Heart left ventricle (tissue), 16 donors: ENCODE results near the gene NUTM2F. TPM values are rescaled to one million over a fixed set of nuclear protein-coding genes. Genes with fewer than 3 reads are reported as not detected.
A peak's percentile ranks its signal among the peaks of the same experiment; 100 is the strongest.

Experiments used
- ATAC-seq, 4 donors: fragments of 200-7000 bp; cut with Tn5 transposase; one replicate each; pipeline ENCODE4 v1.9.1; 2020 to 2022; ENCODE audit warnings: moderate library complexity in 4 of 4, mild to moderate bottlenecking in 3 of 4, moderate number of reproducible peaks in 1 of 4
- DNase-seq, 5 donors: peaks; one replicate each; pipeline ENCODE4 v3.0.0-alpha.2; 2020
- H3K27ac ChIP-seq, 12 donors: fragments of 200-600 bp; sonication (generic) in 4 of 12; one replicate each; pipeline versions ENCODE4 v1.5.0 to v1.8.0; 2016 to 2022; ENCODE audit warnings: mild to moderate bottlenecking in 2 of 12
- H3K27me3 ChIP-seq, 9 donors: fragments of 200-600 bp; sonication (generic) in 2 of 9; one replicate each; pipeline versions ENCODE4 v1.5.1 to v1.8.0; 2016 to 2022; ENCODE audit warnings: mild to moderate bottlenecking in 3 of 9
- H3K36me3 ChIP-seq, 9 donors: fragments of 200-600 bp; sonication (generic) in 2 of 9; one replicate each; pipeline versions ENCODE4 v1.5.0 to v1.8.0; 2018 to 2022; ENCODE audit warnings: mild to moderate bottlenecking in 2 of 9
- H3K4me1 ChIP-seq, 12 donors: fragments of 200-600 bp; sonication (generic) in 4 of 12; one replicate each; pipeline versions ENCODE4 v1.5.0 to v1.8.0; 2016 to 2022; ENCODE audit warnings: mild to moderate bottlenecking in 3 of 12
- H3K4me3 ChIP-seq, 12 donors: fragments of 200-600 bp; sonication (generic) in 4 of 12; one replicate each; pipeline versions ENCODE4 v1.5.0 to v1.8.0; 2017 to 2022; ENCODE audit warnings: mild to moderate bottlenecking in 9 of 12, moderate library complexity in 4 of 12
- H3K9me3 ChIP-seq, 12 donors: fragments of 200-600 bp; sonication (generic) in 4 of 12; one replicate each; pipeline versions ENCODE4 v1.5.0 to v1.8.0; 2016 to 2022; ENCODE audit warnings: mild to moderate bottlenecking in 1 of 12
- CTCF ChIP-seq, 12 donors: fragments of 200-600 bp; sonication (generic) in 4 of 12; IDR thresholded peaks; one replicate each; pipeline versions ENCODE4 v1.5.0 to v1.8.0; 2018 to 2022; ENCODE audit warnings: antibody characterized with exemption in 12 of 12, mild to moderate bottlenecking in 5 of 12
- POLR2A ChIP-seq, 2 donors: fragments of 450-650 bp; IDR thresholded peaks; one replicate each; pipeline ENCODE4 v1.6.1; 2017; ENCODE audit warnings: antibody characterized with exemption in 2 of 2, mild to moderate bottlenecking in 2 of 2, moderate library complexity in 2 of 2
- WGBS, 4 donors: extraction: QIAGEN DNeasy Blood & Tissue Kit in 2 of 4; methylation state at CpG; one replicate each; pipeline versions ENCODE4 v1.1.5 to v1.1.7; 2013 to 2018; 5-methylcytosine and 5-hydroxymethylcytosine counted together
- intact Hi-C, 10 donors: fragments of 100-400 bp; cut with DNase I; formaldehyde crosslinking; loops; one replicate each; pipeline versions ENCODE4 v1.11.1 to v1.14.2; 2022
- polyA plus RNA-seq, 2 donors: library from polyadenylated mRNA; stranded (reverse); fragments of 200-250 nt; gene quantifications; one replicate each; pipeline ENCODE4 v1.2.3, GENCODE V29; 2013
- total RNA-seq, 9 donors: library from RNA; depleted of rRNA in 2 of 9; stranded (reverse); fragments of >200 nt in 2 of 9; fragmentation: NEBNext Ultra II Directional in 3 of 9; extraction: Animal tissue kit (Norgen Biotek cat#: 25700) in 3 of 9; gene quantifications; one replicate each; pipeline versions ENCODE4 v1.1.0 to v1.2.4, GENCODE V29; 2016 to 2023
- donor health status: ischemic (EF 13 %, LVEDD 7.1; RV severe dilation, severe dysfunction).
- donor health status: healthy with polysubstance abuse.
- donor health status: DM: no; HTN: yes; CAD: no.
- donor health status: DM: no; HTN: no; CAD: no.
- donor health status: ischemic (EF 25% LVEDD 6.9; RV normal size, moderate dysfunction).
- donor health status: ischemic (EF 25% LVEDD 5.7; RV mildly dilated, moderate dysfunction).
- donor health status: healthy.
- donor health status: DM: yes; HTN: yes; CAD: no.
- donor health status: ischemic (EF 35%, LVEDD 5.7; RV mildly dilated, moderate dysfunction).
- donor health status: nonischemic (EF 11% LVEDD 7.7; RV severe dilation, severe dysfunction).
- donor health status: DM: yes; HTN: yes; CAD: no.
- donor health status: PGD.
- donor health status: ischemic (EF 29% LVEDD 5.4; RV normal size, mild dysfunction).
- donor health status: nonischemic (EF 23%, LVEDD 6.1; RV moderate dilation, normal function).

NUTM2F gene
- total and polyA plus RNA-seq, 11 donors = not detected

GRCh38 chr9:94300470-94301301, 27.8 kb downstream of the NUTM2F start:
- H3K4me3 ChIP-seq = no peak overlapping the region
- 93 to 95% (median 94%) methylated on average over 16 to 20 of the region's 20 CpGs for WGBS, 4 donors
- no peak for ATAC-seq
- H3K27ac ChIP-seq = peak overlapping the region in 1 of 12 donors; percentile 76
- peaks cover 0 to 14% (median 3%) of the 10 kb centered on the region in 9 donors for H3K36me3 ChIP-seq
- no peaks in the 10 kb centered on the region for H3K9me3 ChIP-seq
- no peaks in the 10 kb centered on the region for H3K27me3 ChIP-seq
- TF ChIP-seq CTCF (IDR thresholded peaks at IDR 0.05) = no peak
- TF ChIP-seq POLR2A (IDR thresholded peaks at IDR 0.05) = no peak
- intact Hi-C loops = no loop called here
- H3K4me1 ChIP-seq = no peaks in the 10 kb centered on the region
- no peak for DNase-seq

- no peak for DNase-seq
- H3K27me3 ChIP-seq = no peaks in the 10 kb centered on the region
- peaks cover 0 to 30% (median 16%) of the 10 kb centered on the region in 9 donors for H3K36me3 ChIP-seq
- intact Hi-C loops = no loop called here
- WGBS, 4 donors = 78 to 90% (median 83%) methylated on average over 9 of the region's 9 CpGs
- H3K4me3 ChIP-seq = no peak overlapping the region
- H3K27ac ChIP-seq = peak overlapping the region in 1 of 12 donors; percentile 76
- no peaks in the 10 kb centered on the region for H3K4me1 ChIP-seq
- no peak for TF ChIP-seq CTCF (IDR thresholded peaks at IDR 0.05)
- no peak for TF ChIP-seq POLR2A (IDR thresholded peaks at IDR 0.05)
- ATAC-seq = no peak
- H3K9me3 ChIP-seq = no peaks in the 10 kb centered on the region
These were observed 29.4 kb downstream of the NUTM2F start for GRCh38 chr9:94298949-94299599.

GRCh38 chr9:94289691-94290090, 38.8 kb downstream of the NUTM2F start:
- peaks cover 0 to 28% (median 20%) of the 10 kb centered on the region in 9 donors for H3K36me3 ChIP-seq
- H3K9me3 ChIP-seq = peaks cover 0 to 8% (median 0%) of the 10 kb centered on the region in 12 donors

More at GRCh38 chr9:94289691-94290090, 38.8 kb downstream of the NUTM2F start:
- intact Hi-C loops = no loop called here
- no peak for TF ChIP-seq POLR2A (IDR thresholded peaks at IDR 0.05)
- TF ChIP-seq CTCF (IDR thresholded peaks at IDR 0.05) = no peak
- Histone ChIP-seq H3K27me3 (no peaks in the 10 kb centered on the region), H3K4me1 (peaks cover 0 to 11% (median 0%) of the 10 kb centered on the region in 12 donors), H3K4me3 (no peak overlapping the region), H3K27ac (no peak overlapping the region)
- ATAC-seq (no peak), DNase-seq (no peak)
- 85 to 91% (median 88%) methylated on average over 2 of the region's 2 CpGs for WGBS, 4 donors
